Neuron (in vitro differentiated cells): Measurements from ENCODE around the gene OR10G7.

Source experiments
- H2AFZ ChIP-seq: one replicate; pipeline ENCODE4 v1.6.1; 2013; ENCODE audit warnings: low read depth, mild to moderate bottlenecking, inconsistent platforms, low read length, moderate library complexity
- H3K27me3 ChIP-seq: one replicate; pipeline ENCODE4 v1.6.1; 2013; ENCODE audit warnings: low read length; ENCODE audit not compliant: insufficient read depth
- H3K36me3 ChIP-seq: one replicate; pipeline ENCODE4 v1.6.1; 2013; ENCODE audit warnings: low read length; ENCODE audit not compliant: insufficient read depth
- H3K4me1 ChIP-seq: one replicate; pipeline ENCODE4 v1.6.1; 2013; ENCODE audit warnings: low read length; ENCODE audit not compliant: insufficient read depth
- H3K4me3 ChIP-seq: 2 replicates; pipeline ENCODE4 v1.5.1; 2013; ENCODE audit warnings: mild to moderate bottlenecking, low read length, moderate library complexity
- H3K9me3 ChIP-seq: one replicate; pipeline ENCODE4 v1.6.1; 2013; ENCODE audit warnings: low read length

The OR10G7 gene, protein sequence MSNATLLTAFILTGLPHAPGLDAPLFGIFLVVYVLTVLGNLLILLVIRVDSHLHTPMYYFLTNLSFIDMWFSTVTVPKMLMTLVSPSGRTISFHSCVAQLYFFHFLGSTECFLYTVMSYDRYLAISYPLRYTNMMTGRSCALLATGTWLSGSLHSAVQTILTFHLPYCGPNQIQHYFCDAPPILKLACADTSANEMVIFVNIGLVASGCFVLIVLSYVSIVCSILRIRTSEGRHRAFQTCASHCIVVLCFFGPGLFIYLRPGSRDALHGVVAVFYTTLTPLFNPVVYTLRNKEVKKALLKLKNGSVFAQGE

DNA sequence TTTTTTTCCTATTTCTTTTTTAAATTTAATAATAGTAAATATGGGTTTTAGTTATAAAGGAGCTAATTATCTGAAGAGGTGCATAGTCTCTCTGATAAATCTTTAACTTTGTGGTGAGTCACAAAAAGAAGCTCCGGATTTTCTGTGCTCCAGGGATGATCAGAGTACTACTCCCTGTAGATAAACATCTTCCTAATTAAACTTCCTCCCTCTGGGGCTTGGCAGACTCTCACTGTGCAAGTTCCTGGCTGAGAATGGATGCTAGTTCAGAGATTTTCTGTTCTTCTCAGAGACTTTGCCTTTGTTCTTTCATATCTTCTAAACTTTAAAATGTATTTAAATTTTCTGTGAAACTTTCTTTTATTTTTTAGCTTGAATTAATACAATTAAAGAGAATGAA is at the start of gene OR10G7:
TSS of gene OR10G7 (minus strand) at position 72 of the 400 bp plus-strand sequence. CDS start 2,324 bp downstream, outside the sequence.
- Histone ChIP-seq H3K9me3 (no peaks in the 10 kb centered on the region), H3K36me3 (no peaks in the 10 kb centered on the region), H3K4me1 (no peaks in the 10 kb centered on the region), H2AFZ (no peak within 1 kb of the TSS), H3K4me3 (no peak within 1 kb of the TSS), H3K27me3 (no peaks in the 10 kb centered on the region)

DNA sequence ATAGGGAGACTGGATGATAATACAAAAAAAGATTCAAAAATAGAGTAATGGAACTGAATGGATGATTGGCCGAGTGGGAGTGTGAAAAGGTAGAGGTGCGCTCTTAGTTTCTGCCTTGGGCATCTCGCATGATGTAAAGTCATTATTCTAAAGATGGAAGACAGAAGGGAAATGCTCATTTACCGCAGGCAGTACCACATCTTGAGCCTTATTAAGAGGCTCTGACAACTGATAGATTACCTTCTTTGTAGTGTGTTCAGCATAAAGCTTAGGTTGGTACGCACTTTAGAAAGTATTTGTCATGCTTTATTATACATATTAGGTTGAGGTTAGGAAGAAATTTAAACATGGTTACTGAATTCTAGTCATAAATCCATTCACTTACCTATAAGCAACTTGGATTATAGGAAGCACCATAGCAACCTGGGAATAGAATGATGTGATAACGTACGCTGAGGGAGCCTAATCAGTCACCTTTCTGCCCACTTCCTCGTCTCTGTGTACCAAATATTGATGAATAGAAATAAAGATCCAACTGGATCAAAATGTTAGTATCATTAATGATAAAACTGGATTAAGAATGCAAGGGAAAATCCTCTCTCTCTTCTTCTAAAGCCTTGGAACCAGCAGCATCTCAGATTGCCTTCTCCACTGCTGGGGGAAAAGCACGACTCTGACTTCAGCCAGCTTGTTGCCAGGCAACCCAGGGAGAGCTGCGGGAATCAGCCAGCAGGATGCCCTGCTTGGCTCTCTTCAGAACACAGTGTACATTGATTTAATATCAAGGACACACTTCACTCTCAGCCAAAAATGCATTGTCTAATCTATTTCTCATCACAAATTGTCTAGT is 45.1 kb upstream of the OR10G7 start:
- Histone ChIP-seq H3K4me3 (no peak overlapping the region), H3K27me3 (peaks cover 16% of the 10 kb centered on the region), H3K9me3 (no peaks in the 10 kb centered on the region), H3K36me3 (no peaks in the 10 kb centered on the region), H3K4me1 (peaks cover 10% of the 10 kb centered on the region), H2AFZ (no peak overlapping the region)

DNA sequence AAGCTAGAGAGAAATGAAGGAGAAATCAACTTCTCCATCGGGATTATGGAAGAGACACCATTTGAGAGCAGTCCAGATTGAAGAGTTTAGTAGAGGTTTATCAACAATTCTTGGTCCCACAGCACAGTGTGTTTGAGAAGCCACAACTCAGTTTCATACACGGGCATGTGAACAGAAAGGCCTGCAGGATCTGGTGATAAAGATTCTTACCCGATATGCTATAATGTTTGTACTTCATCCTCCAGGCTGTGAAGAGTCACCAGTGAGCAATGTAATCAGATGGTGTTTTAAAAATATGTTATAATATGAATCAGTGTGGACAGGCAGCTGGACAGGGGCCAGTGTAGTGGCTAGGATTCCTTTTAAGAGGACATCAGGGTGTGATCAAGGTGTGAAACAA is 44.5 kb upstream of the OR10G7 start:
- no peak overlapping the region for H3K4me3 ChIP-seq
- no peaks in the 10 kb centered on the region for H3K36me3 ChIP-seq
- peaks cover 16% of the 10 kb centered on the region for H3K27me3 ChIP-seq
- peaks cover 10% of the 10 kb centered on the region for H3K4me1 ChIP-seq
- no peaks in the 10 kb centered on the region for H3K9me3 ChIP-seq
- H2AFZ ChIP-seq, result no peak overlapping the region

DNA sequence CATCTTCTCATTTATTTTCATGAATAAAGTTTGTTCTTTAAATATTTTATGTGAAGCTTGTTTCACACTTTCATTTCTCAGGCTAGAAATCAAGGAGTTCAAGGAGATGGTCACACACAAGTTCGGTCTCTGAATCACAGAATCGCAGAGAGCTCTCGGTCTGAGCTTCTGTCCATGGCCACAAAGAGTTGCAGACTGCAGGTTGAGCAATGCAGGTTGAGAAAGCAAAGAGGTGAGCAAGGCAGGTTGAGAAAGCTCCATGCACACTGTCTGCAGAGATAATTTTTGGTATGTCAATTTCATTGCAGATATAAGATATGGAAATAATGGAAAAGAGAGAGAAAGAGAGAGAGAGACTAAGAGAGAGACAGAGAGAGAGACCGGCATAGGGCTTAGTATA is 41.2 kb upstream of the OR10G7 start:
- Histone ChIP-seq H3K9me3 (no peaks in the 10 kb centered on the region), H2AFZ (no peak overlapping the region)

DNA sequence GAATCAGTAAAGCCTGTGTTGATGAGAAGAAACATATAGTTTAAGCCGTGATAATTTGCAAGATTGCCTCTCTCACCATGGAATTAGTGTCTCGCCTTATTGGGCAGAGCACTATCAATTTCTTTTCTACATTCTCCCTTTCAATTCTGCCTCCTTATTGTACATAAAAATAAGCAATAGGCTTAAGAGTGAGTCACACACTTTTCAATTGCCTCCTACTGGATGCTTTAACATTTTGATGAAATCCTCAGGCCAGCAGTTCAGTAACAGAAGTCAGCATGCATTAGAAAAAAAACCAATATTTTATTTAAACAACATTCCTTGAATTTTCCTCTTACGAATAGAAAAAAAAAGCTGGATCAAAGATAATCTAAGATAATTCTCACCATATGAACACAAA is 40.4 kb upstream of the OR10G7 start:
- Histone ChIP-seq H3K9me3 (no peaks in the 10 kb centered on the region), H3K4me1 (peaks cover 4% of the 10 kb centered on the region), H3K27me3 (peaks cover 7% of the 10 kb centered on the region), H3K36me3 (no peaks in the 10 kb centered on the region), H3K4me3 (no peak overlapping the region), H2AFZ (no peak overlapping the region)

More for the DNA sequence above, 41.2 kb upstream of the OR10G7 start:
- no peak overlapping the region for H3K4me3 ChIP-seq
- H3K4me1 ChIP-seq, result peaks cover 10% of the 10 kb centered on the region
- H3K27me3 ChIP-seq, result peaks cover 7% of the 10 kb centered on the region
- H3K36me3 ChIP-seq, result no peaks in the 10 kb centered on the region

DNA sequence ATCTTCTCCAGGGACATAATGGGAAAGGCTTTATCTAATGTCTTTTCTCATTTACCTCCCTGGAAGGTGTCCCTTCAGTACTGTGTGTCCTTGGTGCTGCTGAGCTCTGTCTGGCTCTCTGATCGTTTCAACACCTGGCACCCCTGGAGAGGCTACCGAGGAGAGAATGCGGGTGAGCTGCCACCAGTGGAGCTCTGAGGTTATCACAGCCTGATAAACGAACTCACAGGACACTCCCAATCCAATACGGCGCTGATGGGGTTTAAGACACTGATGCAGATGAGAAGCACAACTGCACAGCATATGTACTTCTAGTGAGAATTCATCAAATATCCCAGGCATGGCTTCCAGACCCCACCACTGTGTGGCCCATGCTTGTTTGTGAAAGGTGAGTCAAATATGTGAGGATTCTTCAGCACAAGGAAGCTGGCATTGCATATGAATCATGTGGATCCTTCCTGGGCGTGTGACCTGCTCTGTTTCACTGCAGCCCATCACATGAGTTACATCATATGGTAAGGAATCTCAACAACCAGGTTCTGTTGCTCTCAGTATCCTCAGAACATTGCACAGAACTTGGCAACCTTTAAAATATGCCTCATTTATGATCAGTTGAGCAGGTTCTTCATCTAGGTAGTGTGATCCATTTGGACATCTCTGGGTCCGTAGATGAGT is 39.3 kb upstream of the OR10G7 start:
- H3K27me3 ChIP-seq, result peaks cover 3% of the 10 kb centered on the region
- no peak overlapping the region for H3K4me3 ChIP-seq
- no peaks in the 10 kb centered on the region for H3K9me3 ChIP-seq
- no peaks in the 10 kb centered on the region for H3K4me1 ChIP-seq
- no peak overlapping the region for H2AFZ ChIP-seq
- no peaks in the 10 kb centered on the region for H3K36me3 ChIP-seq

DNA sequence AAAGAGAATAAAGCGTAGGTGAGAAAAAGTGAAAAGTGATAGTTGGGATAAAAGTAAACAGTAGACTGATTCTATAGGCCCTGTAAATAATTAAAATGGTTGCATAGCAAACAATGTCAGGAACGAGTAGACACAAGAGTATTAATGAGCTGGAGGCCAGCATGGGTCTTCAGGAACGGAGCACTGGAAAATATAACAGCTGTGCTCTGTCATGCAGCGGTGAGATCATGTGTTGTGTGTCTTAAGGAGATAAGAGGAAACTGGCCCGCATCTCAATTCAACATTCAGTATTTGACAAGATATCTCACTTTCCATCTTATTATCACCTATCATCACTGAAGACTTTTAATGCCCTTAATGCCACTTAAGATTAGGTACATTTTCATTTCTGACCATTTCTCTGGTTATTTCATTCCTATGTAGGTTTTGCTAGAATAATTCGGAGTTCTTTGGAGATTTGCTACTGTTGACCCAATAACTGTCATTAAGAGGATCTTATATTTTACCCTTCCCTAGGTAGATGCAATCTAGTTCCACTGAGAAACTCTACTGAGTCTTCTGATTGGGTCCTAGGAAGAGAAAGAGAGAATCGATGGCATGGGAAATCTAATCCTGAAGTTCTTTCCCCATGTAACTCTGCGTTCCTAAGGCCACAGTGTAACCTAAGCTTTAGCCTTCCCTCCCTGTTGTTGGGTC is 38.7 kb upstream of the OR10G7 start:
- Histone ChIP-seq H3K27me3 (no peaks in the 10 kb centered on the region), H3K4me1 (no peaks in the 10 kb centered on the region), H3K36me3 (no peaks in the 10 kb centered on the region), H3K9me3 (no peaks in the 10 kb centered on the region), H3K4me3 (no peak overlapping the region), H2AFZ (no peak overlapping the region)

DNA sequence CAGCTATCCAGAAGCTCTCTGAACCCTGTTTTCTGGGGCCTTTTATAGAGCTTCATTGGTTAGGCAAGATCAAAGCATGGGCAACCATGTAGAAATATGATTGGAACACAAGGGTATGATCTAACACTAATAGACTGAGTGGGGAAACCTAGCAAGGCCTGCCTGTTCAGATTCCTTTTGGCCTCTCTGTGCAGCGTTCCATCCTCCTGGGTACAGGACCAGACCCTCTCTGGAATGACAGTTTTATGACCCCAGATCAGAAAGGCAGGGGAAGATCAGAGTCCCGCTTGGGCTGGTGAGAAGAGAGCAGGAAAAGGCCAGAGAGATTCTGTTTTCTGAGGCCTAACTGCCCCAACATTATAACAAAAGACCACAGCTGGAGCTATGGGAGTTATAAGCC is 37.5 kb upstream of the OR10G7 start:
- Histone ChIP-seq H2AFZ (no peak overlapping the region), H3K27me3 (no peaks in the 10 kb centered on the region), H3K4me1 (no peaks in the 10 kb centered on the region), H3K4me3 (no peak overlapping the region), H3K9me3 (no peaks in the 10 kb centered on the region), H3K36me3 (no peaks in the 10 kb centered on the region)

DNA sequence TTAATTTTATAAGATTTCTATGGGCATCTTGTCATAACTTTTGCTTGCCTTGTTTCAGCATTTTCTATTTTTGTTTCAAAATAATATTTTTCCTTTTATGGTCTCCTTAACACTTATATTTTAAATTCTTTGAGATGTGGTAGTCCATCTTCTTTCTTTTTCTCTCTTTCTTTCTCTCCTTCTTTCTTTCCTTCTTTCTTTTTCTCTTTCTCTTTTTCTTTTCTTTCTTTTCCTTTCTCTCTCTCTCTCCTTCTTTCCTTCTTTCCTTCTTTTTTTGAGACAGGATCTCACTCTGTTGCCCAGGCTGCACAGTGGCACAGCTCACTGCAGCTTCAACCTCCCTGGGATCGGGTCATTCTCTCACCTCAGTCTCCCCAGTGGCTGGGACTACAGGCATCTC is 36.1 kb upstream of the OR10G7 start:
- no peaks in the 10 kb centered on the region for H3K9me3 ChIP-seq
- H3K4me1 ChIP-seq, result no peaks in the 10 kb centered on the region
- no peak overlapping the region for H3K4me3 ChIP-seq
- H3K27me3 ChIP-seq, result no peaks in the 10 kb centered on the region
- H2AFZ ChIP-seq, result no peak overlapping the region
- H3K36me3 ChIP-seq, result no peaks in the 10 kb centered on the region

DNA sequence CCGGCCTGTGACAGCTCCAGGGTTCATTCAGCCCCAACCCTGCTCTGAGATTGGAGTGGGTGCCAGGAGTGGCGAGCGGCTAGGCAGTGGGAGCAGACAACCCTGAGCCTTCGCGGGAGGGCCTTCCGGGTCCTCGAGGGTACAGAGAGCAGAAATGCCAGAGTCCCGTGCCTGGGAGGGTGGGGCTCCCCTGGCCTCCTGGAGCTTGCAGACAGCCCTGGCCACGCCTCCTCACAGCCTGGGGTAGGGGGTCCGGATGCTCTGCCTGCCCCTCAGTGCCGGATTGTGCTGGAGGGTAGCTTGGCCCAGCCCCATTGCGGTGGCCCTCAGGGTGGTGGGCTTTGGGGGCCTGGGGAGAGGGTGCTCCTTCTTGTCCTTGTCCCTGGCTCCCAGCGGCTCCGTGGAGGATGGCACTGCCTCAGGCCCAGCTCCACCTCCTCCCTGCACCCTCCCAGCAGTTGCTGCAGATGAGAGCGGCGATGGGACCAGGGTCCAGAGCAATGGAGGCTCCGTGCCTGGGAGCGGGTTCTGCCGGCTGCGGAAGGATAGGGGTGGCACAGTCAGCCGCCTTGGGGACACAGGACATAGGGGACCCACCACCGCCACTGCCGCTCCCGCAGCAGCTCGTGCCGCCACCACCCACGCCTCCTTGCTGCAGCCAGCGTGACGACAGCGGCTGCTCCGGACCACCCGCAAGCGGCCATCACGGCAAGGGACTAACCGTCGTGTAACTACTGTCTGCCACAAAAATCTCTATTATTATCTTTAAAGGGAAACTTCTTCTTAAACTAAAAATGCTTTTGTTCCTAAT is 34.9 kb upstream of the OR10G7 start:
- no peaks in the 10 kb centered on the region for H3K9me3 ChIP-seq
- no peaks in the 10 kb centered on the region for H3K27me3 ChIP-seq
- no peaks in the 10 kb centered on the region for H3K36me3 ChIP-seq
- H2AFZ ChIP-seq, result no peak overlapping the region
- H3K4me1 ChIP-seq, result no peaks in the 10 kb centered on the region
- no peak overlapping the region for H3K4me3 ChIP-seq

DNA sequence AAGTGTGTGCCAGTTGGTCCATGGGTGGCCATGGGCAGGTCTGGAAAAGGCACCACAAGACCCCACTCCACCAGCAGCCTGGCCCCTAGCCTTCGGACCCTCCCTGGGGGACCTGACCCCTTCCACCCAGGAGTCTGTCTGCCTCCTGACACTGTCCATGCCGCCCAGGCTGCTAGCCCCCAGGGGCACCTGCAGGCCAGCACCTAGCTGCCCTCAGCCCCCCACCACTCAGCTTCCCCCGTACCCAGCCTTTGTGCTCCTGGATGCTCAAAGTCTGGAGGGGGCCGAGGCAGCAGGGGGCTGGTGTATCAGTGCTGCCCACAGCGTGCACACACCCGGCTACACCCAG is 34.3 kb upstream of the OR10G7 start:
- Histone ChIP-seq H2AFZ (no peak overlapping the region), H3K27me3 (no peaks in the 10 kb centered on the region), H3K4me3 (no peak overlapping the region), H3K9me3 (no peaks in the 10 kb centered on the region), H3K4me1 (no peaks in the 10 kb centered on the region), H3K36me3 (no peaks in the 10 kb centered on the region)

DNA sequence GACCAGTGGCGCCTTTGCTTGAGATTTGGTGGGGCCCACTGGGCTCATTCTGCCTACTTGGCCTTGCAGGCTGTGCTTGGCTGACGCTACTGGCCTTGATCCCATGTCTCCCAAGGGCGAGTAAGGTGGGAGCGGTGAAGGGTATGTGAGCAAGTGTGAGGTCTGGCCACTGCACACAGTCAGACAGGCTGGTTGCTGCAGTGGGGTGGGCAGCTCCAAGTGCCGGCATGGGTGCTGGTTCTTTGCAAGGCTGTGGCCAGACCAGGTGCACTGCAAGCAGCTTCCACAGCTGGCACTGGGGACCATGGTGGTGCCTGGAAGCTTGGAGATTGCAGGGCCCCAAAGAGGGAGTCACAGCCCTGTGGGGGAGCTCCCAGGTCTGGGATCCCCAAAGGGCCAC is 33.4 kb upstream of the OR10G7 start:
- H2AFZ ChIP-seq, result no peak overlapping the region
- no peak overlapping the region for H3K4me3 ChIP-seq
- H3K4me1 ChIP-seq, result no peaks in the 10 kb centered on the region
- H3K36me3 ChIP-seq, result no peaks in the 10 kb centered on the region
- H3K9me3 ChIP-seq, result no peaks in the 10 kb centered on the region
- no peaks in the 10 kb centered on the region for H3K27me3 ChIP-seq
